Measurements from ENCODE around the gene E2F4.

DNA sequence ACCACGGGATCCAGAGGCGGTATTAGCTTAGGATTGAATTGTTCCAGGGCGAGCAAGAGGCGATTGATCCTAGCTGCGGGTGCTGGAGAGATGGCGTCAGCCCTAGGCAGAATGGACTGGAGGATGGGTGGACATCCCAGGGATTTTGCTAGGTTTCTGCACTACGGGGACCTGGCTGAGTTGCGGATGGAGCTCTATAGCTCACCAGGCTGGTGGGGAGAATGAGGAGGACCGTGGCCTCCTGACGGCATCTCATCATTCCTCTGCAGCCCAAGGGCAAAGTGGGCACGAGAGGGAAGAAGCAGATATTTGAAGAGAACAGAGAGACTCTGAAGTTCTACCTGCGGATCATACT lies 35.6 kb downstream of the E2F4 start:
- TF ChIP-seq, protein P1, sequence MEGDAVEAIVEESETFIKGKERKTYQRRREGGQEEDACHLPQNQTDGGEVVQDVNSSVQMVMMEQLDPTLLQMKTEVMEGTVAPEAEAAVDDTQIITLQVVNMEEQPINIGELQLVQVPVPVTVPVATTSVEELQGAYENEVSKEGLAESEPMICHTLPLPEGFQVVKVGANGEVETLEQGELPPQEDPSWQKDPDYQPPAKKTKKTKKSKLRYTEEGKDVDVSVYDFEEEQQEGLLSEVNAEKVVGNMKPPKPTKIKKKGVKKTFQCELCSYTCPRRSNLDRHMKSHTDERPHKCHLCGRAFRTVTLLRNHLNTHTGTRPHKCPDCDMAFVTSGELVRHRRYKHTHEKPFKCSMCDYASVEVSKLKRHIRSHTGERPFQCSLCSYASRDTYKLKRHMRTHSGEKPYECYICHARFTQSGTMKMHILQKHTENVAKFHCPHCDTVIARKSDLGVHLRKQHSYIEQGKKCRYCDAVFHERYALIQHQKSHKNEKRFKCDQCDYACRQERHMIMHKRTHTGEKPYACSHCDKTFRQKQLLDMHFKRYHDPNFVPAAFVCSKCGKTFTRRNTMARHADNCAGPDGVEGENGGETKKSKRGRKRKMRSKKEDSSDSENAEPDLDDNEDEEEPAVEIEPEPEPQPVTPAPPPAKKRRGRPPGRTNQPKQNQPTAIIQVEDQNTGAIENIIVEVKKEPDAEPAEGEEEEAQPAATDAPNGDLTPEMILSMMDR (IDR thresholded peaks at IDR 0.05) = no peak
- TF ChIP-seq POLR2A (IDR thresholded peaks at IDR 0.05; ENCODE audit: low read length) (no peak), ESRRA (IDR thresholded peaks at IDR 0.05; ENCODE audit: borderline replicate concordance, low read length) (no peak), CHD2 (IDR thresholded peaks at IDR 0.05; ENCODE audit: low read length, partially characterized antibody) (no peak), EHMT2 (IDR thresholded peaks at IDR 0.05; ENCODE audit: low read depth) (no peak), RAD21 (conservative IDR thresholded peaks at IDR 0.05 in 1 of 2, IDR thresholded peaks at IDR 0.05 in 1 of 2) (no peak), MYC (IDR thresholded peaks at IDR 0.05; ENCODE audit: borderline replicate concordance, low read length) (no peak)
- TF ChIP-seq, protein P2, sequence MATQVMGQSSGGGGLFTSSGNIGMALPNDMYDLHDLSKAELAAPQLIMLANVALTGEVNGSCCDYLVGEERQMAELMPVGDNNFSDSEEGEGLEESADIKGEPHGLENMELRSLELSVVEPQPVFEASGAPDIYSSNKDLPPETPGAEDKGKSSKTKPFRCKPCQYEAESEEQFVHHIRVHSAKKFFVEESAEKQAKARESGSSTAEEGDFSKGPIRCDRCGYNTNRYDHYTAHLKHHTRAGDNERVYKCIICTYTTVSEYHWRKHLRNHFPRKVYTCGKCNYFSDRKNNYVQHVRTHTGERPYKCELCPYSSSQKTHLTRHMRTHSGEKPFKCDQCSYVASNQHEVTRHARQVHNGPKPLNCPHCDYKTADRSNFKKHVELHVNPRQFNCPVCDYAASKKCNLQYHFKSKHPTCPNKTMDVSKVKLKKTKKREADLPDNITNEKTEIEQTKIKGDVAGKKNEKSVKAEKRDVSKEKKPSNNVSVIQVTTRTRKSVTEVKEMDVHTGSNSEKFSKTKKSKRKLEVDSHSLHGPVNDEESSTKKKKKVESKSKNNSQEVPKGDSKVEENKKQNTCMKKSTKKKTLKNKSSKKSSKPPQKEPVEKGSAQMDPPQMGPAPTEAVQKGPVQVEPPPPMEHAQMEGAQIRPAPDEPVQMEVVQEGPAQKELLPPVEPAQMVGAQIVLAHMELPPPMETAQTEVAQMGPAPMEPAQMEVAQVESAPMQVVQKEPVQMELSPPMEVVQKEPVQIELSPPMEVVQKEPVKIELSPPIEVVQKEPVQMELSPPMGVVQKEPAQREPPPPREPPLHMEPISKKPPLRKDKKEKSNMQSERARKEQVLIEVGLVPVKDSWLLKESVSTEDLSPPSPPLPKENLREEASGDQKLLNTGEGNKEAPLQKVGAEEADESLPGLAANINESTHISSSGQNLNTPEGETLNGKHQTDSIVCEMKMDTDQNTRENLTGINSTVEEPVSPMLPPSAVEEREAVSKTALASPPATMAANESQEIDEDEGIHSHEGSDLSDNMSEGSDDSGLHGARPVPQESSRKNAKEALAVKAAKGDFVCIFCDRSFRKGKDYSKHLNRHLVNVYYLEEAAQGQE (IDR thresholded peaks at IDR 0.05) = no peak
